Pancreas (tissue), 10 donors: ENCODE measurements around the gene EXOC3L1. TPM values are rescaled to one million over a fixed set of nuclear protein-coding genes. Genes with fewer than 3 reads are reported as not detected.
A peak's percentile ranks its signal among the peaks of the same experiment; 100 is the strongest.

ENCODE experiments used
- ATAC-seq, 4 donors: fragments of 200-7000 bp; cut with Tn5 transposase; one replicate each; pipeline versions ENCODE4 v1.8.0 to v1.9.1; 2020; ENCODE audit warnings: mild to moderate bottlenecking in 4 of 4, moderate library complexity in 4 of 4
- DNase-seq, 6 donors: peaks; one replicate each; pipeline ENCODE4 v3.0.0-alpha.2; 2020
- FAIRE-seq: peaks from 2 replicates; lab custom pipeline; 2012; peaks lifted over from hg19 to GRCh38; lab: Jason Lieb, UNC
- H3K27ac ChIP-seq, 4 donors: fragments of 200-600 bp; sonication (generic); 1 replicate in 3 of 4; 2 replicates in 1 of 4; pipeline versions ENCODE4 v1.5.0 to v1.8.0; 2020
- H3K27me3 ChIP-seq, 4 donors: fragments of 200-600 bp; one replicate each; pipeline ENCODE4 v1.8.0; 2021
- H3K36me3 ChIP-seq, 3 donors: fragments of 200-600 bp; sonication (generic) in 1 of 3; one replicate each; pipeline versions ENCODE4 v1.5.0 to v1.8.0; 2020 to 2021
- H3K4me1 ChIP-seq, 3 donors: fragments of 200-600 bp; one replicate each; pipeline ENCODE4 v1.8.0; 2021
- H3K4me3 ChIP-seq, 4 donors: fragments of 200-600 bp; sonication (generic) in 2 of 4; one replicate each; pipeline versions ENCODE4 v1.5.0 to v1.8.0; 2020 to 2021
- H3K9me3 ChIP-seq, 4 donors: fragments of 200-600 bp; one replicate each; pipeline ENCODE4 v1.8.0; 2021
- WGBS, 2 donors: extraction: QIAGEN DNeasy Blood & Tissue Kit; methylation state at CpG; one replicate each; pipeline ENCODE4 v1.1.7; 2013; 5-methylcytosine and 5-hydroxymethylcytosine counted together
- intact Hi-C, 3 donors: fragments of 100-400 bp; cut with DNase I; formaldehyde crosslinking; loops; one replicate each; pipeline versions ENCODE4 v1.11.1 to v1.14.2; 2022
- polyA plus RNA-seq, 2 donors: library from polyadenylated mRNA; stranded (reverse); fragments of 200-250 nt; gene quantifications; one replicate each; pipeline ENCODE4 v1.2.3, GENCODE V29; 2013
- total RNA-seq, 6 donors: library from RNA; stranded (reverse); fragmentation: NEBNext Ultra II Directional in 4 of 6; extraction: Animal tissue kit (Norgen Biotek cat#: 25700) in 4 of 6; gene quantifications; one replicate each; pipeline versions ENCODE4 v1.2.1 to v1.2.4, GENCODE V29; 2021 to 2023
- TF ChIP-seq, protein P1 (sequence below), 4 donors: fragments of 200-600 bp; sonication (generic) in 3 of 4; IDR thresholded peaks; one replicate each; pipeline versions ENCODE4 v1.5.0 to v1.8.0; 2021; ENCODE audit warnings: antibody characterized with exemption in 4 of 4
- donor health status: healthy with polysubstance abuse.
- donor health status: DM: no; HTN: no; CAD: no; lungs with moderate emphysema.
- donor health status: DM: no; HTN: no; CAD: no.
- donor health status: control.
- donor health status: control.
- donor health status: Bipolar disorder and iron deficiency.
- donor health status: DM: yes; HTN: yes; CAD: no.
- donor health status: DM: no; HTN: no; CAD: no.
- donor health status: DM: no; HTN: no; CAD: no.
- donor health status: DM: yes; HTN: yes; CAD: no.

The EXOC3L1 gene
- total and polyA plus RNA-seq, 8 donors, result 0.67 to 6.2 (median 1.5) TPM

DNA sequence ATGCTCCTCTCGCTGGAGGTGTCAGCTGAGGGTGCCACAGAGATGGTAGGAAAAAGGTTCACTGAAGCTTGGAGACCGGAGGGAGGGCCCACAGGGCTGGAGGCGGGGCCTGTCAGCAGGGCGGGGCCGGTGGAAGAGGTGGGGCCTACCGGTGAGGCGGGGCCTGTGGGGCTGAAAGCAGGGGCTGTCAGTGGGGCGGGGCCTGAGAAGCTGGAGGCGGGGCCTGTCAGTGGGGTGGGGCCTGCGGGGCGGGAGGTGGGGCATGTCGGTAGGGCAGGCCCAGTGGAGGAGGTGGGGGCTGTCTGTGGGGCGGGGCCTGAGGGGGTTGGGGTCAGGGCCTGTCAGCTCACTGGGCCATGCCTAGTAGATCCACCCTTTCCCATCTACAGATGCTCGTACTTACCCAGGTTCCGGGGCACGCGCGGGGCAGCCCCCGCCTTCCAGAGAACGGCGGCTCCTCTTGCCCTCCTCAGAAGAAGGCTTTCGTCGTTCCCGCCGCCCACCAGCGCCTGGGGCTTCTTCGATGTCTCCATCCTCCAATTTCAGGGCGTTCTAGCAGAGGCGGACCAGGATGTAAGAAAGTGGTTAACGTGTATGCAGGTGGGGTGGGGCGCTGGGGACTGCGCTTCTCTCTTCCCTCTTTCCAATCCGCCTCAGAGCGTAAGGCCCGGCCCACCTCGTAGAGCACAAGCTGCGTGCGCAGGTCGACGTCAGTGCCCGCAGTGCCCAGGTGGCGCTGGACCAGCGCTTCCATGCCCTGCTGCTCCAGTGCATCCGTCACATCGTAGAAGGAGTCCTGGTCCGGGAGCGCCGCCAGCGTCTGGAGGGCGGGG lies 46.8 kb upstream of the EXOC3L1 start:
- TF ChIP-seq, protein P1, sequence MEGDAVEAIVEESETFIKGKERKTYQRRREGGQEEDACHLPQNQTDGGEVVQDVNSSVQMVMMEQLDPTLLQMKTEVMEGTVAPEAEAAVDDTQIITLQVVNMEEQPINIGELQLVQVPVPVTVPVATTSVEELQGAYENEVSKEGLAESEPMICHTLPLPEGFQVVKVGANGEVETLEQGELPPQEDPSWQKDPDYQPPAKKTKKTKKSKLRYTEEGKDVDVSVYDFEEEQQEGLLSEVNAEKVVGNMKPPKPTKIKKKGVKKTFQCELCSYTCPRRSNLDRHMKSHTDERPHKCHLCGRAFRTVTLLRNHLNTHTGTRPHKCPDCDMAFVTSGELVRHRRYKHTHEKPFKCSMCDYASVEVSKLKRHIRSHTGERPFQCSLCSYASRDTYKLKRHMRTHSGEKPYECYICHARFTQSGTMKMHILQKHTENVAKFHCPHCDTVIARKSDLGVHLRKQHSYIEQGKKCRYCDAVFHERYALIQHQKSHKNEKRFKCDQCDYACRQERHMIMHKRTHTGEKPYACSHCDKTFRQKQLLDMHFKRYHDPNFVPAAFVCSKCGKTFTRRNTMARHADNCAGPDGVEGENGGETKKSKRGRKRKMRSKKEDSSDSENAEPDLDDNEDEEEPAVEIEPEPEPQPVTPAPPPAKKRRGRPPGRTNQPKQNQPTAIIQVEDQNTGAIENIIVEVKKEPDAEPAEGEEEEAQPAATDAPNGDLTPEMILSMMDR (IDR thresholded peaks at IDR 0.05), result no peak
- DNase-seq (peak in 2 of 6 donors; percentile 59 to 78), FAIRE-seq (no peak), ATAC-seq (peak in 2 of 4 donors; percentile 25 to 49)
- intact Hi-C loops, result no loop called here
- Histone ChIP-seq H3K9me3 (no peaks in the 10 kb centered on the region), H3K4me1 (peaks cover 0 to 12% (median 3%) of the 10 kb centered on the region in 3 donors), H3K4me3 (no peak overlapping the region), H3K36me3 (peaks cover 0 to 20% (median 7%) of the 10 kb centered on the region in 3 donors), H3K27me3 (no peaks in the 10 kb centered on the region), H3K27ac (no peak overlapping the region)
- 86 to 90% methylated on average over 43 to 50 of the region's 50 CpGs for WGBS, 2 donors

DNA sequence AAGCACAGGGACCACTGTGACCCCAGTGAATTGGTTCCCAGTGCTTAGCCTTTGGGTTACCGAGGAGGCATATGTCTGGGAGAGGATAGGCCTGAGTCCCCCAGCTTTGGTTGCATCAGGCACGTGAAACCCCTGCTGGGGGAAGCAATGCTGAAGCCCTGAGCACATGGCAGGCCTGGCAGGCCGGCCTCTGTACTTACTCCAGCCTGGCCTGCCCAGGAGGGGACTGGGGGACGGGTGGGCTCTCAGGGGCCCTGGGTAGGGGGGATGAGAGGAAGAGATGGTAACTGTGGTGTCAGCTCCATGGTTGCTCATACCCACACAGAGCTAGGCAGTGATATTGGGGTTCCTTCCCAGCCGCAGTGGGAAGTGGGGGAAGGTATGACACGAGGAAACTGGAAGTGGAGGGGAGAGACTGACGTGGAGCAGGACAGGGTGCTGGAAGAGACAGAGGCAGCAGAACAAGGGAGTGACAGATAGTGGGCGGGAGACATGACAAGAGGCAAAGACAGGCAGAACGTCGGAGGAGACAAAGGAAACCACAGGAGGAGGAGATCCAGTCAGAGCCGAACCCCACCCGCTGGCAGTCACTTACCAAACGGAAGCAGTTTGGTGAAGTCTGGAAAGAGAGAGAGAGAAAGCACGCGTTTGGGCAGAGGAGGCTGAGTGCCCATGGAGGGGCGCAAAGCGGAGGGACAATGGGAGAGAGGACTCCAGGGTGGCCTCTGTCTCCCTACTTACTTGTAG lies 46.1 kb upstream of the EXOC3L1 start:
- FAIRE-seq, result no peak
- ATAC-seq, result no peak
- DNase-seq, result peak in 1 of 6 donors; percentile 43
- TF ChIP-seq, protein P1 (IDR thresholded peaks at IDR 0.05), result no peak
- H3K4me3 ChIP-seq, result no peak overlapping the region
- H3K36me3 ChIP-seq, result peaks cover 0 to 22% (median 11%) of the 10 kb centered on the region in 3 donors
- H3K9me3 ChIP-seq, result no peaks in the 10 kb centered on the region
- H3K27ac ChIP-seq, result no peak overlapping the region
- H3K4me1 ChIP-seq, result peaks cover 0 to 6% (median under 1%) of the 10 kb centered on the region in 3 donors
- intact Hi-C loops, result no loop called here
- H3K27me3 ChIP-seq, result no peaks in the 10 kb centered on the region
- WGBS, 2 donors, result 92 to 93% methylated on average over 17 of the region's 17 CpGs

DNA sequence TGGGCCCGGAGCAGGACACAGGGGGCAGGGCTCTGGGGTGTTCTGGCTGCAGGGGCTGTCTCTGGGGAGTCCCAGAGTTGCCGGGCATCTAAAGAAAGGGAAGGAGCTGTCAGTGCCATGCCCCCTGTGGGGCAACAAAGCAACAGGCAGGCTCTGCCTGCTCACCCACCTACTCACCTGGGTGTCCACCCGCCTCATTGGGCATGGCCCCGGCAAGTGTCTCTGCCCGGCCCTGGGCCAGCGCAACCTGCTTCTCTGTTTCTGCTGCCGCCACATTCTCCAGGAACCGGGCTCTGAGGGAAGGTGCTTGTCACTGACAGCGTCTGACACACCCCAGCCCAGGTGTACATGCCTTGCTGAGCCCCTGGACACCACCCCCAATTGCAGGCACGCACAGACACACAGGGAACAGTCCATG lies 44.3 kb upstream of the EXOC3L1 start:
- TF ChIP-seq, protein P1 (IDR thresholded peaks at IDR 0.05), result no peak
- intact Hi-C loops, result no loop called here
- no peaks in the 10 kb centered on the region for H3K27me3 ChIP-seq
- H3K27ac ChIP-seq, result no peak overlapping the region
- no peaks in the 10 kb centered on the region for H3K4me1 ChIP-seq
- FAIRE-seq, result no peak
- H3K9me3 ChIP-seq, result no peaks in the 10 kb centered on the region
- 92 to 93% methylated on average over 9 to 10 of the region's 10 CpGs for WGBS, 2 donors
- peaks cover 0 to 40% (median 25%) of the 10 kb centered on the region in 3 donors for H3K36me3 ChIP-seq
- DNase-seq, result peak in 2 of 6 donors; percentile 17 to 55
- H3K4me3 ChIP-seq, result no peak overlapping the region
- no peak for ATAC-seq

DNA sequence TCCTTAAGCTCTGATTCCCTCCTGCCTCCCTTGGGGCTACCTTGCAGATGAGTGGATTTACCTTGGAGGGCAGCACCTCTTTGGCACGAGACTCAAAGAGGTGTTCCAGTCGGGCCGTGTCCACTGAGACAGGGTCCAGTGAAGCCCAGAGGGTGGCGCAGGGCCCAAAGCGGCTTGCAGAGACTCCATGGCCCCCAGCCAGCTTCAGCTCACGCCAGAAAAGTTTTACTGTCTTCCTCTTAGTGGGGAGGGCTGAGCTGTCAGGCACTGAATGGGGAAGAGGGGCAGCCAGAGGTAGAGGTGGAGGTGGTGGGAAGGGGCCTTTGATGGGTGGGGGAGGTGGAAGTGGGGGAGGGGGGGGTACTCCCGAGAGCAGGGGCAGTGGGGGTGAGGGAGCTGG lies 43.7 kb upstream of the EXOC3L1 start:
- H3K36me3 ChIP-seq, result peaks cover 0 to 44% (median 25%) of the 10 kb centered on the region in 3 donors
- H3K4me3 ChIP-seq, result no peak overlapping the region
- ATAC-seq (no peak), DNase-seq (peak in 2 of 6 donors; percentile 45 to 58), FAIRE-seq (no peak)
- intact Hi-C loops, result no loop called here
- no peaks in the 10 kb centered on the region for H3K4me1 ChIP-seq
- no peaks in the 10 kb centered on the region for H3K27me3 ChIP-seq
- WGBS, 2 donors, result 66 to 80% methylated on average over 7 of the region's 7 CpGs
- no peak overlapping the region for H3K27ac ChIP-seq
- TF ChIP-seq, protein P1 (IDR thresholded peaks at IDR 0.05), result no peak
- H3K9me3 ChIP-seq, result no peaks in the 10 kb centered on the region
